Gastrocnemius medialis (tissue), 4 donors: ENCODE results near the gene COL25A1. TPM values are rescaled to one million over a fixed set of nuclear protein-coding genes. Genes with fewer than 3 reads are reported as not detected.

Experiments
- ATAC-seq, 2 donors: fragments of 150-250 bp; one replicate each; pipeline ENCODE4 v1.9.1; 2016
- DNase-seq, 2 donors: peaks; one replicate each; pipeline ENCODE4 v3.0.0-alpha.2; 2019
- H3K27ac ChIP-seq, 4 donors: fragments of 200-600 bp; sonication (generic); 1 replicate in 1 of 4; 2 replicates in 3 of 4; pipeline ENCODE4 v1.5.1; 2016 to 2018; ENCODE audit warnings: mild to moderate bottlenecking in 2 of 4, moderate library complexity in 1 of 4
- H3K27me3 ChIP-seq, 3 donors: fragments of 200-600 bp; sonication (generic) in 2 of 3; 1 replicate in 1 of 3; 2 replicates in 2 of 3; pipeline versions ENCODE4 v1.5.1 to v1.6.0; 2016 to 2019; ENCODE audit warnings: mild to moderate bottlenecking in 1 of 3, moderate library complexity in 1 of 3
- H3K36me3 ChIP-seq, 2 donors: fragments of 200-600 bp; sonication (generic) in 1 of 2; one replicate each; pipeline ENCODE4 v1.5.1; 2017 to 2018
- H3K4me1 ChIP-seq, 2 donors: fragments of 200-600 bp; sonication (generic) in 1 of 2; one replicate each; pipeline ENCODE4 v1.5.1; 2016 to 2017; ENCODE audit warnings: mild to moderate bottlenecking in 2 of 2
- H3K4me3 ChIP-seq, 4 donors: fragments of 200-600 bp; sonication (generic) in 3 of 4; 1 replicate in 1 of 4; 2 replicates in 3 of 4; pipeline ENCODE4 v1.5.1; 2016 to 2019; ENCODE audit warnings: mild to moderate bottlenecking in 2 of 4
- H3K9me3 ChIP-seq, 3 donors: fragments of 200-600 bp; sonication (generic) in 2 of 3; 1 replicate in 1 of 3; 2 replicates in 2 of 3; pipeline ENCODE4 v1.5.1; 2016 to 2019
- CTCF ChIP-seq, 5 experiments: fragments of 450-650 bp in 3 of 5; fragments of 200-600 bp in 2 of 5; sonication (generic) in 2 of 5; IDR thresholded peaks in 4 of 5; conservative IDR thresholded peaks in 1 of 5; 1 replicate in 4 of 5; 2 replicates in 1 of 5; pipeline ENCODE4 v1.5.1; 2016 to 2019; ENCODE audit warnings: antibody characterized with exemption in 5 of 5, mild to moderate bottlenecking in 3 of 5, moderate library complexity in 3 of 5
- POLR2A ChIP-seq, 2 donors: fragments of 450-650 bp; IDR thresholded peaks; one replicate each; pipeline ENCODE4 v1.6.1; 2017; ENCODE audit warnings: antibody characterized with exemption in 2 of 2, mild to moderate bottlenecking in 2 of 2, moderate library complexity in 2 of 2
- in situ Hi-C, 4 donors: fragments of 200-750 bp; cut with MboI; loops; one replicate each; pipeline versions ENCODE4 v1.15.0 to v1.8.0; 2017; ENCODE audit warnings: low sequenced_read_pairs in 4 of 4
- intact Hi-C: fragments of 100-400 bp; cut with DNase I; formaldehyde crosslinking; loops from one replicate; pipeline ENCODE4 v1.15.1; 2023; ENCODE audit warnings: low total_unique reads
- total RNA-seq, 4 donors: library from RNA; depleted of rRNA; stranded (reverse); fragments of >200 nt; gene quantifications; one replicate each; pipeline versions ENCODE4 v1.1.0 to v1.2.3, GENCODE V29; 2016

COL25A1 gene
- total RNA-seq, 4 donors from 2014 or later = 0.27 to 2.0 (median 0.85) TPM; not detected in 1

GRCh38 chr4:108834835-108835384 lies 467.5 kb downstream of the COL25A1 start:
- Histone ChIP-seq H3K4me1 (peaks cover 7 to 10% of the 10 kb centered on the region in 2 donors), H3K36me3 (no peaks in the 10 kb centered on the region), H3K27me3 (no peaks in the 10 kb centered on the region), H3K27ac (no peak overlapping the region), H3K4me3 (no peak overlapping the region), H3K9me3 (no peaks in the 10 kb centered on the region)
- intact Hi-C loops = loop anchor here (2.0 to 10.0 kb wide), 3 partner anchors 80 to 572 kb away; no protein-coding TSS in a partner anchor
- in situ Hi-C loops = loop anchor here in 3 of 4 donors (25.0 kb wide), 2 partner anchors 477 to 552 kb away; partner anchors contain the start of gene COL25A1 (in 1 of the 3)
- ATAC-seq (no peak), DNase-seq (no peak)
- peak; percentile 24 to 62 (median 50) for TF ChIP-seq CTCF (IDR thresholded peaks at IDR 0.05 in 4 of 5, conservative IDR thresholded peaks at IDR 0.05 in 1 of 5)
- no peak for TF ChIP-seq POLR2A (IDR thresholded peaks at IDR 0.05)

GRCh38 chr4:108834166-108834834 lies 468.2 kb downstream of the COL25A1 start:
- no peak overlapping the region for H3K4me3 ChIP-seq
- ATAC-seq = no peak
- no peak for DNase-seq
- intact Hi-C loops = loop anchor here (2.0 to 10.0 kb wide), 3 partner anchors 81 to 573 kb away; no protein-coding TSS in a partner anchor
- H3K4me1 ChIP-seq = peaks cover 7 to 10% of the 10 kb centered on the region in 2 donors
- H3K27me3 ChIP-seq = no peaks in the 10 kb centered on the region
- no peak overlapping the region for H3K27ac ChIP-seq
- in situ Hi-C loops = loop anchor here in 3 of 4 donors (25.0 kb wide), 2 partner anchors 478 to 553 kb away; partner anchors contain the start of gene COL25A1 (in 1 of the 3)
- H3K9me3 ChIP-seq = no peaks in the 10 kb centered on the region
- no peak for TF ChIP-seq CTCF (IDR thresholded peaks at IDR 0.05 in 4 of 5, conservative IDR thresholded peaks at IDR 0.05 in 1 of 5)
- no peaks in the 10 kb centered on the region for H3K36me3 ChIP-seq

- in situ Hi-C loops = loop anchor here in 3 of 4 donors (25.0 kb wide), 2 partner anchors 479 to 554 kb away; partner anchors contain the start of gene COL25A1 (in 1 of the 3)
- no peak for ATAC-seq
Observed at GRCh38 chr4:108833046-108833445, 469.4 kb downstream of the COL25A1 start.

GRCh38 chr4:108831886-108832285 lies 470.6 kb downstream of the COL25A1 start:
- no peaks in the 10 kb centered on the region for H3K36me3 ChIP-seq
- DNase-seq = no peak
- no peaks in the 10 kb centered on the region for H3K27me3 ChIP-seq
- in situ Hi-C loops = loop anchor here in 3 of 4 donors (25.0 kb wide), 2 partner anchors 480 to 555 kb away; partner anchors contain the start of gene COL25A1 (in 1 of the 3)
- no peak overlapping the region for H3K27ac ChIP-seq
- no peak overlapping the region for H3K4me3 ChIP-seq
- H3K9me3 ChIP-seq = no peaks in the 10 kb centered on the region
- H3K4me1 ChIP-seq = peaks cover 7 to 10% of the 10 kb centered on the region in 2 donors
- TF ChIP-seq CTCF (IDR thresholded peaks at IDR 0.05 in 4 of 5, conservative IDR thresholded peaks at IDR 0.05 in 1 of 5) (no peak), POLR2A (IDR thresholded peaks at IDR 0.05) (no peak)
- intact Hi-C loops = loop anchor here (10.0 kb wide), 2 partner anchors 83 to 463 kb away; no protein-coding TSS in a partner anchor
- ATAC-seq = no peak

More at GRCh38 chr4:108833046-108833445, 469.4 kb downstream of the COL25A1 start:
- no peak overlapping the region for H3K4me3 ChIP-seq
- peaks cover 7 to 10% of the 10 kb centered on the region in 2 donors for H3K4me1 ChIP-seq
- TF ChIP-seq CTCF (IDR thresholded peaks at IDR 0.05 in 4 of 5, conservative IDR thresholded peaks at IDR 0.05 in 1 of 5) (no peak), POLR2A (IDR thresholded peaks at IDR 0.05) (no peak)
- DNase-seq = no peak
- no peaks in the 10 kb centered on the region for H3K9me3 ChIP-seq
- H3K36me3 ChIP-seq = no peaks in the 10 kb centered on the region
- intact Hi-C loops = loop anchor here (10.0 kb wide), 2 partner anchors 82 to 462 kb away; no protein-coding TSS in a partner anchor
- H3K27me3 ChIP-seq = no peaks in the 10 kb centered on the region
- no peak overlapping the region for H3K27ac ChIP-seq
